ENCODE data around the gene LYPD6B.

- TF ChIP-seq IKZF1 (conservative IDR thresholded peaks at IDR 0.05) = no peak
- TF ChIP-seq CTCF (IDR thresholded peaks at IDR 0.05 in 2 of 3, conservative IDR thresholded peaks at IDR 0.05 in 1 of 3; ENCODE audit: control insufficient read depth in 2 of 3, extremely low read depth in 1 of 3, insufficient read depth in 1 of 3, low read depth in 3 of 3, low read length in 3 of 3) = no peak
- TF ChIP-seq, protein P1, sequence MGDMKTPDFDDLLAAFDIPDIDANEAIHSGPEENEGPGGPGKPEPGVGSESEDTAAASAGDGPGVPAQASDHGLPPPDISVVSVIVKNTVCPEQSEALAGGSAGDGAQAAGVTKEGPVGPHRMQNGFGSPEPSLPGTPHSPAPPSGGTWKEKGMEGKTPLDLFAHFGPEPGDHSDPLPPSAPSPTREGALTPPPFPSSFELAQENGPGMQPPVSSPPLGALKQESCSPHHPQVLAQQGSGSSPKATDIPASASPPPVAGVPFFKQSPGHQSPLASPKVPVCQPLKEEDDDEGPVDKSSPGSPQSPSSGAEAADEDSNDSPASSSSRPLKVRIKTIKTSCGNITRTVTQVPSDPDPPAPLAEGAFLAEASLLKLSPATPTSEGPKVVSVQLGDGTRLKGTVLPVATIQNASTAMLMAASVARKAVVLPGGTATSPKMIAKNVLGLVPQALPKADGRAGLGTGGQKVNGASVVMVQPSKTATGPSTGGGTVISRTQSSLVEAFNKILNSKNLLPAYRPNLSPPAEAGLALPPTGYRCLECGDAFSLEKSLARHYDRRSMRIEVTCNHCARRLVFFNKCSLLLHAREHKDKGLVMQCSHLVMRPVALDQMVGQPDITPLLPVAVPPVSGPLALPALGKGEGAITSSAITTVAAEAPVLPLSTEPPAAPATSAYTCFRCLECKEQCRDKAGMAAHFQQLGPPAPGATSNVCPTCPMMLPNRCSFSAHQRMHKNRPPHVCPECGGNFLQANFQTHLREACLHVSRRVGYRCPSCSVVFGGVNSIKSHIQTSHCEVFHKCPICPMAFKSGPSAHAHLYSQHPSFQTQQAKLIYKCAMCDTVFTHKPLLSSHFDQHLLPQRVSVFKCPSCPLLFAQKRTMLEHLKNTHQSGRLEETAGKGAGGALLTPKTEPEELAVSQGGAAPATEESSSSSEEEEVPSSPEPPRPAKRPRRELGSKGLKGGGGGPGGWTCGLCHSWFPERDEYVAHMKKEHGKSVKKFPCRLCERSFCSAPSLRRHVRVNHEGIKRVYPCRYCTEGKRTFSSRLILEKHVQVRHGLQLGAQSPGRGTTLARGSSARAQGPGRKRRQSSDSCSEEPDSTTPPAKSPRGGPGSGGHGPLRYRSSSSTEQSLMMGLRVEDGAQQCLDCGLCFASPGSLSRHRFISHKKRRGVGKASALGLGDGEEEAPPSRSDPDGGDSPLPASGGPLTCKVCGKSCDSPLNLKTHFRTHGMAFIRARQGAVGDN (IDR thresholded peaks at IDR 0.05) = no peak
- TF ChIP-seq POLR2AphosphoS5 (IDR thresholded peaks at IDR 0.05; ENCODE audit: low read length) = no peak
These were observed 10.6 kb downstream of the LYPD6B start for GRCh38 chr2:149049142-149049541.
